HG02763 (cell line): ENCODE measurements around the gene TMEM207.
A peak's percentile ranks its signal among the peaks of the same experiment; 100 is the strongest.

Source experiments
- ATAC-seq: cut with Tn5 transposase; IDR thresholded peaks from one replicate; pipeline ENCODE4 v1.9.1; 2021; ENCODE audit warnings: mild to moderate bottlenecking, moderate library complexity; ENCODE audit not compliant: unreplicated experiment

Gene TMEM207

DNA sequence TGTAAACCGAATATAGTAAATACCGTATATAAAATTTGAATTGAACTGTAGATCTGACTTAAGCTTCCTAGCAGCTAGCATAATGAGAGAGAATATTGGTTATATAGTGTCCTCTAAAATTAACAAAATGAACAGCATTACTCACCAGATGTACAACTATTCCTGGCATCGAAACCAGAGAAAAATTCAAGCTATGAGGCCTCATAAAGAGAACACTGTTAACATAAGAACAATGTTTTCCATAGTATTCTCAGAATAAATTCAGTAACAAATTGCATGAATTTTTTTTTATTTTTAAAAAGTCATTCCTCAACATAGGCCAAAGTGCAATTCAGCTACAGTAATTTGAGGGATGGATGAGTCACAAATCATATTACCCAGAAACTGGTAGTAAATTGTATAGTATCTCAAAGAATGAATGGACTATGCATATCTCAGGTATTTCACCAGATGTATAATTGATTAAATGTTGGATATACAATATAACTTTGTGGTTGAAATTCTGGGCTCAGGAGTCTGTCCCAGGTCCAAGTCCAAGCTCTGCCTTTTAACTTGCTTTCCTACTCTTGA is 5.0 kb downstream of the TMEM207 start:
- no peak for ATAC-seq

DNA sequence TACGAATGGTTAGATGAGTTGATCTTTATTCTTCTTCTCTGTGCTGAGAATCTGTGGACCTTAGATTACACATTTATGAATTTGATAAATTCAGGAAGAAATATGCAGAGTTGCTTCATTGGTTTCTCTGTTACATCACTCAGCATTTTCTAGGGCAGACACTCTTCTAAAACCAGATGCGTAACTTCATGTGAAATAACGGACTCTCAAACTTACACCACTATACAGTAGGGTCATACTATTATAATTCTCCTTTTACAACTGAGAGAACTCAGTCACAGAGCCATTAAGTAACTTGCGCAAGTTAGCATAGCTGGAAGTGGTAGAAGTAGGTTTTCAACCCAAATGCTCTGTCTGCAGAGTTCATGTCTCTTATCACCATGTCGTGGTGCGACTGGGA is 5.7 kb downstream of the TMEM207 start:
- ATAC-seq: no peak

DNA sequence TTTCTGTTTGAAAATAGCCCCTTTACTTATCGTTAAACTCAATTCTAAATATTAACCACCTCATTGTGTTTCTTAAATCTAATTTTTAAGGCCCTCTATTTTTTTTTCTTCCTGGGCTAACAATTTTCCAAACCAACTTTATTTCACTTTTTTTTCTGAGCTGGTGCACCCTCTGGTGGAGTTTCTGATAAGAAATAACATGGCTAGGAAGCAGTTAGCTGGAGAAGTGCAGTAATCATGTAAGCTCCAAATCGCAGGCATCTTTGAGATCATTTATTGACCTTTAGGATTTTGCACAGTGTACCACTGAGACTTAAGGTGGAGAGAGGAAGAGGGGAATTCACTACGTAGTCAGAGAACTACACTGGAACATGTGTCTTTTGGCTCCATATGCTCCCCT is 6.4 kb downstream of the TMEM207 start:
- no peak for ATAC-seq

DNA sequence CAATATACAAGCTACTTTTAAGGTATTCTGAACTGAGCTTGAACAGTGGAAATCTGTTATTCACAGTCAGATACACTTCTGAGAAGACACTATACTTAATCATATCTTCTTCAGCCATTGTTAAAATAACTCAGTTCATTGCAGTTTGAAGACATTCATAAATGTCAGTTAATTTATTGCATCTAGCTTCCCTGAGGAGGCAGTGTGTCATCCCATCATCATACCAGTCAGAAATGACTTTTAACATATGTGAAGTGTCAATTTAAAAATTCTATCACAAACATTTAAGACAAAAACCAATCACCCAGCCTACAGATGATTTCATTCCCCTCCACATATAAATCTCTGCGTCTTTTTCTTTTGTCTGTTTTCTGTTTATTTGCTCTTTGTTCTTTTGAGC is 7.5 kb downstream of the TMEM207 start:
- ATAC-seq: no peak

GRCh38 chr3:190436331-190436730 is 13.4 kb downstream of the TMEM207 start:
- no peak for ATAC-seq

DNA sequence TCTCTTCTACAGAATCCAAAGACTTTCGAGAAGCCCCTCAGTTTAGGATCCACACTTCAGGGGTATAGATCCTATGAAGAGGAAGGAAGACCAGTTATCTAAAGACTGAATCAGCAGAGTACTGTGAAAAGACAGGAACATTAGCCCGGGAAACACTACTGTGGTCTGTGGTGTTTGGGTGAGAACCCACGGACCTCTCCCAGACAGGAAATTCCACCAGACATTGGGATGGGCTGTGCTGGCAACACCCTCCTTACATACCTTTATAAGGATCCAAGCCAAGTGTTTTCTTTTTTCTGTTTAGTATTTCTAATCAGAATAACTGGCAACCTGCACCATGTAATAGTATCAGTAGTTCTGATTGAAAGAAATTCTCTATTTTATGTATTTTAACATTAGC is 14.1 kb downstream of the TMEM207 start:
- ATAC-seq: no peak

DNA sequence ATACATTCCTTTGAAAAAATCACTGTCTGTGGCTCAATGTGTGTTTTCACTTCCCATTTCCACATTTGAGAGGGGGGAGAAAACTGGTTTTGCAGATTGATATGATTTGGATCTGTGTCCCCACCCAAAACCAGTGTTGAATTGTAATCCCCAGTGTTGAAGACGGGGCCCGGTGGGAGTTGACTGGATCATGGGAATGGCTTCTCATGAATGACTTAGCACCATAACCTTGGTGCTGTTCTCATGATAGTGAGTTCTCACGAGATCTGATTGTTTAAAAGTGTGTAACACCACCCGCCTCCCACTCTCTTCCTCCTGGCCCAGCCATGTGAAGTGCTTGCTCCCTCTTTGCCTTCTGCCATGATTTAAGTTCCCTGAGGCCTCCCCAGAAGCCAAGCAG is 16.1 kb downstream of the TMEM207 start:
- no peak for ATAC-seq

- ATAC-seq: no peak
These were observed 17.5 kb downstream of the TMEM207 start for GRCh38 chr3:190432216-190432615.

DNA sequence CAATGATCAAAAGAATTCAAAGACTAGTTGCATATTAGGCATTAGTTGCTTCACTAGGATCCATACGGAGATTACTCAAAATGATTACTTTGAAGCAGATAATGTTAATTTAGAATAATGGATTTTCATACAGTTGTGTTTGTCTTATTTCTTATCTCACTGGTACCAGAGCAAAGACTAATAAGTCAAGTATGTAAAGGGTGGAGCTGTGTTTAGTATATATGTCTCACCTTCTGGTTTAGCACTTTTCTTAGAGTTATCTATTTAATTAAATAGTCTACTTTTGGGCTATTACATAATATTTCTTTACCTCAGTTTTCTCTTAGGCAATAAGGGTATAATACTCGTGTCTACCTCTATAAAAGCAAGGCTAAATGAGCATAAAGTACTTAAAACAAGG is 18.8 kb downstream of the TMEM207 start:
- no peak for ATAC-seq

DNA sequence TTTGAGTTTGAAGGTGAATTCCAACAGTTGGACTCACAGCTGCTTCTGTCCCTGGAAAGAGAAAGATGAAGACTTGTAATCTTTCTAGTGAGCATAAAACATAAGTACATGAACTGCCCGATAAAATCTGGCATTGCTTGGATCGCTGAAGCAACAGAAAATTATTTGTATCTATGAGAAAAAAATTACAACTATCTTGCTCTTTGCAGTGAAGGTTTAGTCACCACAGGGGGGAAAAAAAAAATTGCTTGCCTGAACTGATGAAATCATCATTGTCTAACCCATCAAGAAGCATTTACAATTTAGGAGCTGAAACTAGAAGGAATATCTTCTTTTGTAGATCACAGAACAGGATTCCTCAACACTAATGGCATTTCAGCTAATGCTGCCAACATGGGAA is 20.0 kb downstream of the TMEM207 start:
- ATAC-seq: no peak

DNA sequence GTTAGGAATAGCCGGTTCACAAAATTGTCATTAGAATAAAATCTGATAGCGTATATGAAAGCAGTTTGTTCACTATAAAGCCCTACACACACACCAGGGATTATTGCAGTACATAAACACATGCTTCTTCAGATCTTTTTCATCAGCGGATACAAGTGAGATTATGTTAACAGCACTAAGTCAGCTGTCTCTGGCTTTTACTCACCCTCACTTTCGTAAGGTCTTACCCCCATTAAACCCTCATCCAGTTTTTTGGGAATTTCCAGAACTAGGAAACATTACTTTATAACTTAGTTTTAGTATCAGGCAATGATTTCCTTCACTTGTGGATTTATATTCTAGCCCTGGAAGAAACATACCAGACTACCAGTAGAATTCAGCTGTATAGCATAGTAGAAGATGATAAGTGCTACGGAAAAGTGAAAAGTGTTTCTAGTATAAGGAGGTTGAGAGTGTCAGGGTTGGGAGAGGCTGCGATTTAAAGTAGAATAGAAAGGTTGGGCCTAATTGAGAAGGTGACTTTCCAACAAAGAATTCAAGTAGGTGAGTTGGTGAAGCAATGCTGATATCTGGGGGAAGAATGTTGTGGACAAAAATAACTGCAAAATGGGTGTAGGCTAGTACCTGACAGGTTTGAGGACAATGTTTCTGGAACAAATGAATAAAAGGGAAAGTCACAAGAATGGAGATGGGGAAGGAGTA is 22.7 kb downstream of the TMEM207 start:
- no peak for ATAC-seq

- ATAC-seq: no peak
These were observed 23.9 kb downstream of the TMEM207 start for GRCh38 chr3:190425833-190426232.

GRCh38 chr3:190424478-190425439 is 24.9 kb downstream of the TMEM207 start:
- ATAC-seq: peak; percentile 69

DNA sequence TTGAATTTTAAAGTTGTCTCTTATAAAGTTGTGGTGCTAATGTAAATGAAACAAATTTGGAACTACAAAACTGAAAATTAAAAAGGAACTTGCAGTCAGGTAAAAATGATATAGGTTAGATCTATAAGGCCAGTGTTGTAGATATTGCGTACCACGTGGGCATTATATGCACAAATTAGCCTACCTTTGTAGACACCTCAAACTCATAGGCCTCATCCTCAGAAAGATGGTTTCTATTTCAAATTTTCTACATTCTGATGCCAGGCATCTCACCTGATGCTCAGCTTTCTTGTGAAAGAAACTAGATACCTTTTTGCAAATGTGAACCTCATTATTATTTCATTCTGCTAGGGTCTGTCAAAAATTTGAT is 25.6 kb downstream of the TMEM207 start:
- ATAC-seq: no peak

DNA sequence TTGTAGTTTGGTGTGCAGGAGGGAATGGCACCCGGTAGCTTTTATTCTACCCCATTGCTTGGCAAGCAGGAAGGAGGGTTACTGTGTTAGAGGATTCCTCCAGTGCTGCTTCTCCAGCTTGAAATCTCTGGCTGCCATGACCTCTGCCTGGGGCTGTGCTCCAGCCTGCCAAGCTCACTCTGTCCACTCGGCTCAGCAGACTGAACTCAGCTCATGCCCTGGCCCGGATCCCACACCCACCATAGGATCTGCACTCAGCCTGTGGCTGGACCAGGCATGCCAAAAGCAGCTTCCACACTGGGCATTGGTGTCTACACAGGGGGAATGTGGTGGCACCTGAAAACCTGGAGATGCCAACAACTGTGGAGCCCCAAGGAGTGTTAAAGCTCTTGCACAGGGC is 35.4 kb downstream of the TMEM207 start:
- ATAC-seq: no peak

DNA sequence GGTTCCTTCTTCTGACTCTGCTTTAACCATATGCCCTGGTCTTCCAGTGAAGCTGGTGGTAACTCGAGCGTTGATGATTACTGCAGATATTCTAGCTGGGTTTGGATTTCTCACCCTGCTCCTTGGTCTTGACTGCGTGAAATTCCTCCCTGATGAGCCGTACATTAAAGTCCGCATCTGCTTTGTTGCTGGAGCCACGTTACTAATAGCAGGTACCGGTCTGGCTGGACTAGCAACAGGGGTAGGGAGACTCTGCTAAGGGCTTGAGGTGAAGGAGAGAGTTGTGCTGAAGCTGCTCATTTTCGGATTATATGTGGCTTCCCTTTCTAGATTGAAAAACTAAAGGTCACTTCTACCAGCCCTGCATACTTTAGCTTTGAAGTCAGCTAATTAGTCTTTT is 45.0 kb downstream of the TMEM207 start:
- no peak for ATAC-seq

- ATAC-seq: no peak
These were observed 47.7 kb downstream of the TMEM207 start for GRCh38 chr3:190401963-190402362.

GRCh38 chr3:190399677-190400076 is 50.0 kb downstream of the TMEM207 start:
- ATAC-seq: no peak

GRCh38 chr3:190397889-190398288 is 51.8 kb downstream of the TMEM207 start:
- no peak for ATAC-seq

DNA sequence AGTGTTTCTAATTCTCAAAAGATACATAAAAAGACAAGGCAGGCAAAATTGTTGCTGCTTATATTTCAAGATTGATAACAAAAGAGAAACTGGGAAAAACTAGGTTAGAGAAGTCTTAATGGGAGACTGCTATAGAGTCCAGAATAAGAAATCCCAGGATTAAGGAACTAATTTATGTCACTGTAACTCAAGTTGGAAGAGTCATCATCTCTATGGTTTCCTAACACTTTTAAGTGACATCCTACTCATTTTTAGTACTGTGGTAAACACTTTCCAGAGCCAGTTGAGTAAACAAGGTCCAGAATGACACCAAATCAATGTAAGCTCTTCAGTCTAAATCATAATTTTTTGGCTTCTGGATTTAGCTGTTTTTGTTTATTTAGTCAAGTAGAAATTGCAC is 53.7 kb downstream of the TMEM207 start:
- ATAC-seq: no peak

DNA sequence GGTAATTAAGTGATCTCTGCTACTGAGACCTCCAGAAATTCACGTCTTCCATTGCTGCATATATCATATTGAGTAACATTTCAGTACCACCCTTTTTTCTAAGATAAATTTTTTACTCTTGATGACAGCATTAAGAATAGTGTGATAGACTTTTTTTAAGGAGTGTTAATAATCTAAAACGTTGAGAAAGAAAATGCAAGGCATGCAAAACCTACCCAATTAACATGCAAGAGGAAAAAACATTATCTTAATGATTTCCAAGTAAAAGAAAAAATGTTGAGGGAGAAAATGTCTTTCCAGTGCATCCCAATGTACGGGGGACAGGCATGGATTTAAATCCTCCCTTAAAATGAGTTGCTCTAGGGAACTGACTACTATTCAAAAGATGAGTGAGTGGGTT is 61.0 kb downstream of the TMEM207 start:
- no peak for ATAC-seq
